GM23338 (cell line): ENCODE results near the gene GUCY1A2.
"Not testable (repeated sequence)": the region's sequence is repeated elsewhere in the genome, so short reads cannot be mapped to it uniquely, and the experiment has no call there.

Experiments used
- CREB1 ChIP-seq: fragments of 250-450 bp; sonication (Bioruptor Pico); IDR thresholded peaks from 2 replicates; pipeline ENCODE4 v1.5.0; 2020; ENCODE audit warnings: low read depth, mild to moderate bottlenecking, moderate library complexity
- CTCF ChIP-seq, 2 experiments: fragments of 200-600 bp in 1 of 2; sonication (generic) in 1 of 2; conservative IDR thresholded peaks; 2 replicates each; pipeline versions ENCODE4 v1.5.1 to v1.6.1; 2016 to 2017; ENCODE audit warnings: antibody characterized with exemption in 2 of 2, low read depth in 2 of 2, mild to moderate bottlenecking in 2 of 2, moderate library complexity in 1 of 2
- ETS1 ChIP-seq: IDR thresholded peaks from 2 replicates; pipeline ENCODE4 v1.6.1; 2016; ENCODE audit warnings: antibody characterized with exemption
- EZH2 ChIP-seq: fragments of 200-600 bp; sonication (generic); IDR thresholded peaks from one replicate; pipeline ENCODE4 v1.8.0; 2017; ENCODE audit warnings: antibody characterized with exemption, mild to moderate bottlenecking, low read depth; ENCODE audit not compliant: unreplicated experiment
- EZH2phosphoT487 ChIP-seq: fragments of 200-600 bp; sonication (generic); IDR thresholded peaks from one replicate; pipeline ENCODE4 v1.8.1; 2018; ENCODE audit warnings: antibody characterized with exemption; ENCODE audit not compliant: unreplicated experiment
- JUNB ChIP-seq: IDR thresholded peaks from one replicate; pipeline ENCODE4 v1.6.1; 2016; ENCODE audit warnings: antibody characterized with exemption; ENCODE audit not compliant: unreplicated experiment
- POLR2AphosphoS5 ChIP-seq: IDR thresholded peaks from 2 replicates; pipeline ENCODE4 v1.6.1; 2016; ENCODE audit warnings: antibody characterized with exemption, low read depth
- ZNF114 ChIP-seq: fragments of 250-450 bp; sonication (Bioruptor Pico); IDR thresholded peaks from 2 replicates; pipeline ENCODE4 v1.5.0; 2020; ENCODE audit warnings: mild to moderate bottlenecking, moderate library complexity
- TF ChIP-seq, protein P1 (sequence below): IDR thresholded peaks from one replicate; pipeline ENCODE4 v1.6.1; 2018; ENCODE audit warnings: antibody characterized with exemption; ENCODE audit not compliant: unreplicated experiment

DNA sequence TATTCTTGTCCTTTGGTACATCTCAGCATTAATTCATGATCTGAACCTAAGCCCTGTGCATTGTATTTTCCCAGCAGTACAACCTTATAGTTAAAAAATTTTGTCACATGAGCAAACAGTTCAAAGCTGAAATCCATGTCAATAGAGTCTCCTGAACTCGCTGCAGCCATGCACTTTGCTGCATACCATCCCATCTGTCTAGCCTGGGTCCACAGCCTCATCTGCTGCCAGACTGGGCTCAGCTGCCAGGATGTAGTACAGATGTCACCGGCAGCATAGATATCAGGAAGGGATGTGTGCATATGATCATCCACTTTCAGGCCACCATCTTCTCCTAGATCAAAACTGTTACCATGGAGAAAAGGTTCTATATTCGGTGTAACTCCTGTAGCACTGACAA is 191.7 kb downstream of the GUCY1A2 start:
- TF ChIP-seq CTCF (conservative IDR thresholded peaks at IDR 0.05; ENCODE audit: low read depth in 2 of 2); JUNB; EZH2; EZH2phosphoT487; POLR2AphosphoS5; CREB1; ZNF114 (CRISPR knock-in tag); ETS1: not testable (repeated sequence)
- TF ChIP-seq, protein P1, sequence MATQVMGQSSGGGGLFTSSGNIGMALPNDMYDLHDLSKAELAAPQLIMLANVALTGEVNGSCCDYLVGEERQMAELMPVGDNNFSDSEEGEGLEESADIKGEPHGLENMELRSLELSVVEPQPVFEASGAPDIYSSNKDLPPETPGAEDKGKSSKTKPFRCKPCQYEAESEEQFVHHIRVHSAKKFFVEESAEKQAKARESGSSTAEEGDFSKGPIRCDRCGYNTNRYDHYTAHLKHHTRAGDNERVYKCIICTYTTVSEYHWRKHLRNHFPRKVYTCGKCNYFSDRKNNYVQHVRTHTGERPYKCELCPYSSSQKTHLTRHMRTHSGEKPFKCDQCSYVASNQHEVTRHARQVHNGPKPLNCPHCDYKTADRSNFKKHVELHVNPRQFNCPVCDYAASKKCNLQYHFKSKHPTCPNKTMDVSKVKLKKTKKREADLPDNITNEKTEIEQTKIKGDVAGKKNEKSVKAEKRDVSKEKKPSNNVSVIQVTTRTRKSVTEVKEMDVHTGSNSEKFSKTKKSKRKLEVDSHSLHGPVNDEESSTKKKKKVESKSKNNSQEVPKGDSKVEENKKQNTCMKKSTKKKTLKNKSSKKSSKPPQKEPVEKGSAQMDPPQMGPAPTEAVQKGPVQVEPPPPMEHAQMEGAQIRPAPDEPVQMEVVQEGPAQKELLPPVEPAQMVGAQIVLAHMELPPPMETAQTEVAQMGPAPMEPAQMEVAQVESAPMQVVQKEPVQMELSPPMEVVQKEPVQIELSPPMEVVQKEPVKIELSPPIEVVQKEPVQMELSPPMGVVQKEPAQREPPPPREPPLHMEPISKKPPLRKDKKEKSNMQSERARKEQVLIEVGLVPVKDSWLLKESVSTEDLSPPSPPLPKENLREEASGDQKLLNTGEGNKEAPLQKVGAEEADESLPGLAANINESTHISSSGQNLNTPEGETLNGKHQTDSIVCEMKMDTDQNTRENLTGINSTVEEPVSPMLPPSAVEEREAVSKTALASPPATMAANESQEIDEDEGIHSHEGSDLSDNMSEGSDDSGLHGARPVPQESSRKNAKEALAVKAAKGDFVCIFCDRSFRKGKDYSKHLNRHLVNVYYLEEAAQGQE: not testable (repeated sequence)
